WERI-Rb-1 (cell line): Measurements from ENCODE around the gene PKDCC.

Experiments
- DNase-seq: peaks from one replicate; pipeline ENCODE4 v3.0.0-alpha.2; 2020
- H3K27ac ChIP-seq: fragments of 250-450 bp; sonication (Bioruptor Pico); 2 replicates; pipeline ENCODE4 v1.5.1; 2020; ENCODE audit warnings: mild to moderate bottlenecking, moderate library complexity
- H3K27me3 ChIP-seq: fragments of 250-450 bp; sonication (Bioruptor Pico); 2 replicates; pipeline ENCODE4 v1.5.1; 2021; ENCODE audit warnings: mild to moderate bottlenecking, low read depth, moderate library complexity; ENCODE audit not compliant: insufficient read depth, severe bottlenecking
- H3K36me3 ChIP-seq: fragments of 250-450 bp; sonication (Bioruptor Pico); 2 replicates; pipeline ENCODE4 v1.5.1; 2020; ENCODE audit warnings: mild to moderate bottlenecking, moderate library complexity
- H3K4me3 ChIP-seq: 2 replicates; pipeline ENCODE4 v1.5.1; 2011; ENCODE audit warnings: low read depth, mild to moderate bottlenecking, control low read depth, low read length
- H3K9me3 ChIP-seq: fragments of 250-450 bp; sonication (Bioruptor Pico); 2 replicates; pipeline ENCODE4 v1.5.1; 2021; ENCODE audit warnings: mild to moderate bottlenecking, moderate library complexity; ENCODE audit not compliant: severe bottlenecking
- CTCF ChIP-seq: IDR thresholded peaks from 2 replicates; pipeline ENCODE4 v1.5.1; 2011; ENCODE audit warnings: low read depth, mild to moderate bottlenecking, control low read depth, inconsistent platforms, low read length

The PKDCC gene

GRCh38 chr2:42040643-42041278 lies 7.1 kb upstream of the PKDCC start:
- peak; percentile 44 for TF ChIP-seq CTCF
- H3K27me3 ChIP-seq: no peaks in the 10 kb centered on the region
- H3K9me3 ChIP-seq: no peaks in the 10 kb centered on the region
- no peak overlapping the region for H3K4me3 ChIP-seq
- no peaks in the 10 kb centered on the region for H3K36me3 ChIP-seq
- peak; percentile 49 for DNase-seq
- no peak overlapping the region for H3K27ac ChIP-seq

- no peaks in the 10 kb centered on the region for H3K36me3 ChIP-seq
- H3K9me3 ChIP-seq: no peaks in the 10 kb centered on the region
- H3K27me3 ChIP-seq: no peaks in the 10 kb centered on the region
- no peak for DNase-seq
- H3K4me3 ChIP-seq: no peak overlapping the region
- no peak overlapping the region for H3K27ac ChIP-seq
- no peak for TF ChIP-seq CTCF
These were observed 6.3 kb upstream of the PKDCC start for GRCh38 chr2:42041377-42042127.

GRCh38 chr2:42042631-42043355 lies 5.0 kb upstream of the PKDCC start:
- Histone ChIP-seq H3K27ac (no peak overlapping the region), H3K9me3 (no peaks in the 10 kb centered on the region)

GRCh38 chr2:42043789-42044394 lies 3.9 kb upstream of the PKDCC start:
- Histone ChIP-seq H3K27me3 (peaks cover 5% of the 10 kb centered on the region), H3K9me3 (no peaks in the 10 kb centered on the region), H3K4me3 (no peak overlapping the region), H3K27ac (no peak overlapping the region), H3K36me3 (no peaks in the 10 kb centered on the region)
- no peak for DNase-seq
- TF ChIP-seq CTCF: no peak

More at GRCh38 chr2:42042631-42043355, 5.0 kb upstream of the PKDCC start:
- Histone ChIP-seq H3K27me3 (no peaks in the 10 kb centered on the region), H3K4me3 (no peak overlapping the region), H3K36me3 (no peaks in the 10 kb centered on the region)
- DNase-seq: no peak
- no peak for TF ChIP-seq CTCF

DNA sequence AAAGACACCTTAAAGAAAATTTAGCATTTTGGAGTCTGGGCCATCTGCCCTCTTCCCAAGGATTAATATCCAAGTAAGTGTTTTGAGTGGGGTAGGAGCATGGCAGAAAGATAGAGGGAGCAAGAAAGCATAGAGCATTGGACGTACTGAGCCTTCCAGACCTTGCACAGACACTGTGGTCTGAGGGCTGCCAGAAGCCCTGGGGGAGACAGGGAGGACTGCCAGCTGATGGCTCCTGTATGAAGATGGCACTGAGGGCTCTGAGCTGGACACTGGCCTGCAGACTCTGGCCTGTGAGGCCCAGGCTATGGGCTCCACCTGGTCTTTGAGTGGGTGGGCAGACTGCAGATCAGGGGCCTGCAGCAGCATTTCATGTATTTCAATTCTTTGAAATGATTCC lies 2.9 kb upstream of the PKDCC start:
- TF ChIP-seq CTCF: no peak
- no peak overlapping the region for H3K27ac ChIP-seq
- peaks cover 16% of the 10 kb centered on the region for H3K27me3 ChIP-seq

More for the DNA sequence above, 2.9 kb upstream of the PKDCC start:
- DNase-seq: no peak
- no peak overlapping the region for H3K4me3 ChIP-seq
- no peaks in the 10 kb centered on the region for H3K36me3 ChIP-seq
- H3K9me3 ChIP-seq: peaks cover 2% of the 10 kb centered on the region
